Medulla oblongata (tissue), 1 donor: Measurements from ENCODE around the gene PSMD14.

Experiments used
- DNase-seq: peaks from one replicate; pipeline ENCODE4 v3.0.0-alpha.2; 2015; ENCODE audit errors: extremely low spot score

PSMD14 gene

DNA sequence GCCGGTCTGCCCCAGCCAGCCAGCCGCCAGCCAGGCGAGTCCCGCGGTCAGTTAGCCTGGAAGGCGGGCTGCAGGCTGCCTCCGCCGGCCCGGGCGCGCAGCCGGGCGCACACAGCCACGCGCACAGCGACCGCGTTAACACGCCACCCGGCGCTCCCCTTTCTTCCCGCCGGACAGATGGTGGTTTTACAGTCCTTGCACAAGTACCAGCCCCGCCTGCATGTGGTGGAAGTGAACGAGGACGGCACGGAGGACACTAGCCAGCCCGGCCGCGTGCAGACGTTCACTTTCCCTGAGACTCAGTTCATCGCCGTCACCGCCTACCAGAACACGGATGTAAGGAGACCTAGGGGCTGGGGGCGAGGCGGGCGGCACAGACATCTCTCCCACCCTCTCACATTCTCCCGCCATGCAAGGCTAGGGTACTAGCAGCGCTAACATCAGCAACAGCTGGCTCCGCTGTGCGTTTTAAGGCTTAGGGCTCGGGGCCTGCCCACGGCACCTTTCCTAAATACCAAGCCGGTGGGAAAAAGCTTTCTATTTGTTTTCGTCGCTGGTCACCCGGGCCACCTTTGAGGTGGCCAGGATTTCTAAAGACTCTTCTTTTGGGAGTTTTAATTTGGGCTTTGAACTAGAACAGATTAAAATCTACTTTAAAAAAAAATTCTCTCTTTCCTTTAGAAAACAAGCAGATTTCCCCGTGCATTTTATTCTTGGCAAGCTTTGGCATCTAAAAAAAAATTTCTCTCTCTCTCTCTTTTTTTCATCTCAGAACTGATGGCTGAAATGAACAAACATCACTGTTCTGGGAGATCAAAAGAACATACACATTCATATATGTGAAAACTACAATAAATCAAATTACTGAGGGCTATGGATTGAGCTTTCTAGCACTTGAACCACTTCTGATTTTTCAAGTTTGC is 110.8 kb downstream of the PSMD14 start:
- DNase-seq, result no peak

DNA sequence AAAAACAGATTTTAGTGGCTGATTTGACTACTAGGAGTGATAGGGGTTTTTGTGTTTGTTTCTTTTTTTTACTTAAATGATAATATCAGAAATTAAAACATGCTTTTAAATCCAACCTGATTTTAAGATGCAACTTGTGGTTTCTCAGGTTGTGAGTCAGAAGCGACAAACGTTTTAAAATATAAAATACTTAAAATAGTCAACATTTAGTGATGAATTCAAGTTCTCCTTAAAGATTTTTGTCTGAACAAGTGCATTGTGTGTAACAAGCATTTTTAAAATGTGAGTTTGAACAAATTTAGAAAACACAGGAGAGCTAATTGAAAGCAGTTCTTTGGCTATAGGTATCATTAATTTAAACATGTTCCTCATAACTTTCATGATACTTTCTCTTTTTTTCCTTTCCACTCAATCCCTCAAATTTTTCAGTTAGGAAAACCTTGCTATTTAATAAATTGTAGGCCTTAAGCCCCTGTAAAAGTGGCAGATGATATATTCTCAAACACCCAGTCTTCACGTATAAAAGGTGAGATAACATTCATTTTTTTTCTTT is 111.5 kb downstream of the PSMD14 start:
- no peak for DNase-seq

DNA sequence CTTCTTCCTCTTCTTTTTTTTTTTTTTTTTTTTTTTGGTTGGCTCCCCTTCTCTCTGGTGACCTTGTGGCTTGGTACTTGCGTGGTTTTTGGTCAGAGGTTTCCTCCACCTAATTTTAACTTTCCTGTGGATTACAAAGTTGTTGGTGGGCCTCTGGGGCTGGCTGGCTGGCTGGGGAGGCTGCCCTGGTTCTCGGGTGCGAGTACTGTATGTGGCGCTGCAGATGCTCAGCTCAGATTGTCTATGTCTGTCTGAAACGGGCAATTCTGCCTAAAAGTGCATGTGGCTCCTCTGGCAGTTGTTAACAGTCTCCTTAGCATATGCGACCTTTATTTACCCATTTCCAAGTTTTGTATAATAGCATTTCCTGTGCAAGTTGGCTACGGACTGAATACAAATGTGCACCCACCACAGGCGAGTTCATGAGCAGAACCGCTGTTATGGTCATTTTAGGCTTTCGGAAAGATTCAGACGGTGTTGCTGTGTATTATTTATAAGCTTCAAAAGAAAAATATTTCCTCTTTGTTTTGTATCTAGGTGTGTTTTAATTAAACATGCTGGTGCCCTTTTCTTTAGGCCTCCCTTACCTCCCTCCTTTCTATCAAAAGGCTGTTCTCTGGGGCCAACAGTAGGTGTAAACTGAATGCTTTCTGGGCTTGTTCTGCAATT is 112.3 kb downstream of the PSMD14 start:
- no peak for DNase-seq

DNA sequence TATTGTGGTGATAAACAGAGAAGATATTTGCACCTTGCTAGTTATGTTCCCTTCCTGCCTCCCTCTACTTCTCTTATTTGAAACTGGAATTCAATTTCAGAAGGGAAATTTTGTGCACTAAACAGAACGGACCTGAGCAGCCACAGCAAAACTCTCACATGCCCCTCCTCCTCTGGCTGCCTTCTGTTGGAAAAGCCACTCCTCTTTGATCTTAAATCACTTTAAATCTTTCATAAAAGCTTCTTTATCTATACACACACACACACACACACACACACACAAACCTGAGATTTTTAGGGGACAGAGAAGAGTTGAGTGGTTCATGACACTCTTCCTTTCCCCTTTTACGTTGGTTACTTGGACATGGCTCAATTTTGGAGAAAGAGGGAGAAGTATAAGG is 113.5 kb downstream of the PSMD14 start:
- no peak for DNase-seq

DNA sequence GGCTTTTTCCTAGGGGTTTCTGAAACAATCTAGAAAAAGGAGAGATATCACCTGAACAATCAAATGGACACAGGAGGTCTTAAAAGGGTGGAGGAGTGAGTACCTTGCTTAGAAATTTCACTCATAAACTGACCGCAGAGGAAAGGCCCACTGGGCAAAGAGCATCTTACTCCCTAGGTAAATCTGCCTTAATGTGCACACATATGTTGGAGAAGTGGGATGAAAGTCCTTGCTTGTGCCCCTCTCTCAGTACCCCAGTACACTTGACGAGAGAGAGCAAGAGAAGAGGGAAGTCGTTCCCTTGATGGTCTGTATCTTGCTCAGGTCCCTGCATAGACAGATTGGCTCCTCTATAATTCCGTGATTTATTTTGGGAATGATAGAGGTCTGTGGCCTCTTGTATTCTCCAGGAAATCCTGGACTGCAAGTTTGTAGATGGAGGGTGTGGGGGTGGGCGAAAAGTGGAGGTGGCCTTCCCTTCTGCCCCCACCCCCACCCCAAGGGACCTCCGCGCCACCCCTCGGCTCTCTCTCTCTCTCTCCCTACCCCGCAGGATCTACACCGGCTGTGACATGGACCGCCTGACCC is 114.7 kb downstream of the PSMD14 start:
- DNase-seq, result no peak

DNA sequence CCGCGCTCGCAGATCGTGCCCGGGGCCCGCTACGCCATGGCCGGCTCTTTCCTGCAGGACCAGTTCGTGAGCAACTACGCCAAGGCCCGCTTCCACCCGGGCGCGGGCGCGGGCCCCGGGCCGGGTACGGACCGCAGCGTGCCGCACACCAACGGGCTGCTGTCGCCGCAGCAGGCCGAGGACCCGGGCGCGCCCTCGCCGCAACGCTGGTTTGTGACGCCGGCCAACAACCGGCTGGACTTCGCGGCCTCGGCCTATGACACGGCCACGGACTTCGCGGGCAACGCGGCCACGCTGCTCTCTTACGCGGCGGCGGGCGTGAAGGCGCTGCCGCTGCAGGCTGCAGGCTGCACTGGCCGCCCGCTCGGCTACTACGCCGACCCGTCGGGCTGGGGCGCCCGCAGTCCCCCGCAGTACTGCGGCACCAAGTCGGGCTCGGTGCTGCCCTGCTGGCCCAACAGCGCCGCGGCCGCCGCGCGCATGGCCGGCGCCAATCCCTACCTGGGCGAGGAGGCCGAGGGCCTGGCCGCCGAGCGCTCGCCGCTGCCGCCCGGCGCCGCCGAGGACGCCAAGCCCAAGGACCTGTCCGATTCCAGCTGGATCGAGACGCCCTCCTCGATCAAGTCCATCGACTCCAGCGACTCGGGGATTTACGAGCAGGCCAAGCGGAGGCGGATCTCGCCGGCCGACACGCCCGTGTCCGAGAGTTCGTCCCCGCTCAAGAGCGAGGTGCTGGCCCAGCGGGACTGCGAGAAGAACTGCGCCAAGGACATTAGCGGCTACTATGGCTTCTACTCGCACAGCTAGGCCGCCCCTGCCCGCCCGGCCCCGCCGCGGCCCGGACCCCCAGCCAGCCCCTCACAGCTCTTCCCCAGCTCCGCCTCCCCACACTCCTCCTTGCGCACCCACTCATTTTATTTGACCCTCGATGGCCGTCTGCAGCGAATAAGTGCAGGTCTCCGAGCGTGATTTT is 115.5 kb downstream of the PSMD14 start:
- DNase-seq, result no peak

DNA sequence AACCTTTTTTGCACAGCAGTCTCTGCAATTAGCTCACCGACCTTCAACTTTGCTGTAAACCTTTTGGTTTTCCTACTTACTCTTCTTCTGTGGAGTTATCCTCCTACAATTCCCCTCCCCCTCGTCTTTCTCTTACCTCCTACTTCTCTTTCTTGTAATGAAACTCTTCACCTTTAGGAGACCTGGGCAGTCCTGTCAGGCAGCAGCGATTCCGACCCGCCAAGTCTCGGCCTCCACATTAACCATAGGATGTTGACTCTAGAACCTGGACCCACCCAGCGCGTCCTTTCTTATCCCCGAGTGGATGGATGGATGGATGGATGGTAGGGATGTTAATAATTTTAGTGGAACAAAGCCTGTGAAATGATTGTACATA is 116.2 kb downstream of the PSMD14 start:
- no peak for DNase-seq

DNA sequence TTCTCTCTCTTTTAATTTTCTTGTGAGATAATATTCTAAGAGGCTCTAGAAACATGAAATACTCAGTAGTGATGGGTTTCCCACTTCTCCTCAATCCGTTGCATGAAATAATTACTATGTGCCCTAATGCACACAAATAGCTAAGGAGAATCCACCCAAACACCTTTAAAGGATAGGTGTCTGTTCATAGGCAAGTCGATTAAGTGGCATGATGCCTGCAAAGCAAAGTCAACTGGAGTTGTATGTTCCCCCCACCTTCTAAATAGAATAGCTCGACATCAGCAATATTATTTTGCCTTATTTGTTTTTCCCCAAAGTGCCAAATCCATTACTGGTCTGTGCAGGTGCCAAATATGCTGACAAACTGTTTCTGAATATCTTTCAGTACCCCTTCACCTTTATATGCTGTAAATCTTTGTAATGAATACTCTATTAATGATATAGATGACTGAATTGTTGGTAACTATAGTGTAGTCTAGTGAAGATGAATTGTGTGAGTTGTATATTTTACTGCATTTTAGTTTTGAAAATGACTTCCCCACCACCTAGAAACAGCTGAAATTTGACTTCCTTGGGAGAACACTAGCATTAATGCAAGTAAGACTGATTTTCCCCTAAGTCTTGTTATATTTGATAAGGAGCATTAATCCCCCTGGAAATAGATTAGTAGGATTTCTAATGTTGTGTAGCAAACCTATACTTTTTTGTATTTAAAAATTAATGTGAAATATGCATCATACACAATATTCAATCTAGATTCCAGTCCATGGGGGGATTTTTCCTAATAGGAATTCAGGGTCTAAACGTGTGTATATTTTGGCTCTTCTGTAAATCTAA is 116.9 kb downstream of the PSMD14 start:
- no peak for DNase-seq

DNA sequence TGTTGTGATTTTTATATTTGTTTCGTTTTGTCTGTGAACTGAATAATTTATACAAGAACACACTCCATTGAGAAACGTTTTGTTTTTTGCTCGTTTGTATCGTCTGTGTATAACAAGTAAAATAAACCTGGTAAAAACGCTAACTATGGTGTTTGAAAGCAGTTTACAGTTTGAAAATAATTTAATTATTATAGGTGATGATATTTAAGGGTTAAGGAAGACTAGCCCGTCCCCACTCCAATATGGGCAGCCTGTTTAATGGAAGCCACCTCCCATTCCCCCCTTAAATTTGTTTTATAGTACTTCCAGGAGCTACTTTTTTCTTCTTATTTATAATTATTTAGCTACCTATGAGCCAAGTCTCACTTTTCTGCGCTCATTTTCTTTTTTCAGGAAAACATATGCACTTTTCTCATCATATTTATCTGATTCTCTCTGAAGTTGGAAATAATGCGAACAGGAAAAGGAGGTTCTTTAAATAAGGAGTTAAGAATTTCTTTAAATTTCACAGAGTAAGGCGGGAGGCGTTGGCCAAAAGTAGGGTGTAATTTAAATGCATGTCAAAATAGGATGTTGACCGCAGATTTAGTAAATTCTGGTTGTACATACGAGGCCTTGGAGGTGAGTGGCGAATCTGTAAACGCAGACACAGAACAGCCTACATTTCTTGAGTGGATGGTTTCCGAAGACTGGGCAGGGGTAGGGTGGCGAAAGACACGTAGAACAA is 117.7 kb downstream of the PSMD14 start:
- no peak for DNase-seq

DNA sequence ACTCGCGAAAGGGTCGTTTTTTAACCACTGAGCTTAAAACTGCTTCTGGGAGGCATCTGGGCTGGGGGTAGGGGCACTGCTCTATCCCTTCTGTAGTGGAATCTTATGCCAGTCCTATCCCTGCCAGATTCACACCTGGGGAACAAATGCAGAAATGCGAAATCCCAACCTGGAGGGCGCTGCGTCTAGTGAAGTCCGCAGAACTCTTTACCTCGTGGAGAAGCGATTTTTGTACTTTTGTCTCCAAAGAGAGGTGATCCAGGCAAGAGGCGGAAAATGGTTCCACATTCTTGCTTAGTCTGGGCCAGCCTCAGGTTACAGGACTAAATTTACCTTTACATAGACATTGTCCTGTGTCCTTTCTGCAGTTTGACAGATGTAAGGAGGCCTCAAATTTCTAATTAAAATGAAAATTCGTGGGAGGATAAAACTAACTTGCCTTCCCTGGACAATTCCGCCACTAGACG is 118.3 kb downstream of the PSMD14 start:
- DNase-seq, result no peak

DNA sequence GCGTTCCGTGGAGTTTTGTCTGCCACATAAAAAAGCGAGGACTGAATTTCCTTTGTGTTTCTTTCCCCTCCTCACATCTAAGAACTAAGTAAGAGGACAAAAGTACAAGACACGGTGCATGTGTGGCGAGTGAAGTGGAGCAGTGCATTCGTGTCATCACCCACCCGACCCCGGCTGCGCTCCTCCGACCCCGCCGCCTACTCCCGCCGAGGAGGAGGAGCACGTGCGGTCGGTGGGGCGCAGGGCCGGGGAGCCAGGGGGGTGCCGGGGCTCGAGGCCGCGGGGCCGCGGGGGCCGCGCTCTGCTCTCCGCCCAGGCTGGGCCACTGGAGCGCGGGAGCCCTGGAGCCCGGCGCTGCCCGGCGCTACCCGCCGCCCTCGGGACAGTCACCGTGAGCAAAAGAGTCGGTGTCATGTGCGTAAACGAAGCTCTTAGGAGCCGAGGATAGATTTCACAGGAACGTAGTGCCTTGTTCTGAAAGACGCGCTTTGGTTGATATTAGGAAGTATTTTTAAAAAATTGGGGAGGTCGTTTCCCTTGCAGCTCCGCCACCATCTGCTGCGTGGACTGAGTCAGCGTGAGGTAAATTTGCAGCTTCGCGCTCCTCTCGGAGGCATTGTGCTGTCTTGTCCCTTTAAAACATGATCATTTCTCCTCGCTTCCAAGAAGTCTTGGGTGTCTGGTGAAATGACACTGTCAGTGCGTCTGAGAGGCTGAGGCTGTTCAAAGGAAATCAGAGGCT is 118.9 kb downstream of the PSMD14 start:
- DNase-seq, result no peak

DNA sequence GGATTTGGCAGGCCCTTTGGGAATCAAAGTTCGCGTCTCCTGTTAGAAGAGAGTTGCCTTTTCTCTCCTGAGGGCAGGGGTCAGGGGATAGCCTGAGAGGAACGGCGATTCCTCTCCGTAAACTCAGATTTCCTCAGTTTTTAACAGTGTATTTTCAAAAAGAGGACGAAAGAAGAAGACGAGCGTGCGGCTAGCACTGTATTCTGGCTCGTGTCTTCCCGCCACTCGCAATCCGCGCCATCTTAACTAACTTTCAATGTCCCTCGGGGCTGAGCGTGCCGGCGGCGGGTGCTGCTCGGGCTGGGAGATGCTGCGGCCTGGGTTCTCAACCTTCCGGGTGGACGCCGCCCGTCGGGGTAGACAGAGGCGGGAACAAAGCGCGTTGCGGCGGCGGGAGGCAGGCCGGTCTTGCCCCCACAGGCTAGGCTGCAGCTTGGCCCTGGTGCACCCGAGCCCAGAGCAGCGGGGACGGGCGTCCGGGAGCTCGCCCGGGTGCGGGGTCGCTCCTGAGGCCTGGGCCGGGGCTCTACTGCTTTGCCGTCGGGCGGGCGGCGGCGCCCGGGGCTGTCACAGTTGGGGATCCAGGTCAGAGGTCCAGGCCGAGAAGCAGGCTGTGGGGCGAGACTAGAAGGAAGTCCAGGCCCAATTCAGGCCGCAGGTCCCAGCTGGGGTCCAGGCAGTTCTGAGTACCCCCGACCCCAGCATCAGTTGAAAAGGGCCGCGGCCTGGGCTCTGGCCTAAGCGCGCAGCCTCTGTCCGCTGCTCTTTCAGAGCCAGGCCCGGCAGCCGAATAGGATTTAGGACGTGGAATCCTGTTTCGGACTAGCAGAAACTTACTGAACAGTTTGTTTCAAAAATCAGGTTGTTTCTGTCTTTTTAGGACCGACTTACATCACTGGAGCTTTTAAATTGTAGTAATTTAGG is 119.7 kb downstream of the PSMD14 start:
- no peak for DNase-seq

DNA sequence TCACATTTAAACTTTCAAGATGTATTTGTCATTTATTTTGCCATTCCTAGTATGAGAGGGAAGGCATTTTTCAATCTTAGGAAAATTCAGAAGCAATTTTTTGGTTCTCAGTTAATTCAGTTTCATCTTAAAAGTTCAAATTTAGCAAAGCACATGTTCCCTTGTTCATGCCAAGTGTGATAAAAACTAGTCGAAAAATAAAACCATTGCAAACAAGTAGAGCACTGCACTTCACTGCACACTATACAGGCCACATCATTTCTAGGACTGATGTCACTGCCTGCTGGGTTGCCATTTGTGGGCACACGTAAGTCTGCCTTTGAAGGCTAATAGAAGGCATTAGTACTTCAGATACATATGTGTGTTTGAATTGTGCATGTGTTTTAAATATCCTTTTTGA is 122.2 kb downstream of the PSMD14 start:
- DNase-seq, result no peak

DNA sequence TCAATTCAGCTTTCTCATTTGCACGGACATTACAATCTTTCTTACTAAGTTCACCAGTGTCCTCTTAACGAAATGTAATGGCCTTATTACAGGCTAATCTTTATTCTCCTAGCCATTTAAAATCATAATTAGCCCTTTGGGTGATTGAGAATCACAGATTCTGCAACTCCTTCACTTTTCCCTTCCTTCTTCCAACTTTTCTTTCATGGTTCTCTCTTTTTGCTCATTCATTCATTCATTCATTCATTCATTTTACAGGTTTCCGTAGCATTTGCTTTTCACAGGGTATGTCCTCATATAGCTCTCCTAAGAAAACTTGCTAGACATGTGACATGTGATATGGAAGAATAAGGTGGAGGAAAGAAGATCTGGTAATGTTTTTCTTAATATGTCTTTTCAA is 123.9 kb downstream of the PSMD14 start:
- no peak for DNase-seq

DNA sequence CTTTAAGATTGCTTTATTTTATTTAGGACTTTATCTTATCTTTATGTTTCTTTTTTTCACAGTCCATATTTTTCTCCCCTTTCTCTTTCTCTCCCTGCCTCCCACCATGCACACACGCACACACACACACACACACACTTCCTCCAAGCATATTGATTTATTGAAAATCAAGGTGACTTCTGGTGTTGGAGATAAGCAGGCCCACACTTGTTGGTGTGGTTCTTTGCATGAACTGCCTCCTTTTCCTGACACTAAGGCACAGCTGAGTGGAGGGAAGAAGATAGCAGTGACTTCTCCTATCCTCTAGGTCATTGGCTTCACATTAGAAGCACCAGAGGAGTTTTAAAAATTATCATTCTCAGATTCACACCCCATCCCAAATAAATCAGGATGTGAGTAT is 125.9 kb downstream of the PSMD14 start:
- no peak for DNase-seq

DNA sequence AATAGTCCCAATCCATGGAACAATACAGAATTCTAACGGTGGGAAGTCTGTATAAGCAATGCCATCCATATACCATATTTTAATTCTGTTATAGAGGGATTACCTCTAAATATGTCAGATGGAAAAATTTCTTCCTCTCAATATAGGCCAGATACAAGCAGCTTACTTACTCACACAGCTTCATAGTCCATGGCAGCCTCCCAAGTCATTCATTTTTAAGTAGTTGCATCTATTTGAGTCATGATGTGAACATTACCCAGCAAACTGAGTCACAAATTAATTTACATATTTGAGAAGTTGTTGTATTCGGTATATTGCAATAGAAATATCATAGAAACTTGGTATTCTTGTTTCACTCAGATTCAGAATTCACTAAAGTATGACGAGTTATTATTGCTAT is 128.2 kb downstream of the PSMD14 start:
- DNase-seq, result no peak

DNA sequence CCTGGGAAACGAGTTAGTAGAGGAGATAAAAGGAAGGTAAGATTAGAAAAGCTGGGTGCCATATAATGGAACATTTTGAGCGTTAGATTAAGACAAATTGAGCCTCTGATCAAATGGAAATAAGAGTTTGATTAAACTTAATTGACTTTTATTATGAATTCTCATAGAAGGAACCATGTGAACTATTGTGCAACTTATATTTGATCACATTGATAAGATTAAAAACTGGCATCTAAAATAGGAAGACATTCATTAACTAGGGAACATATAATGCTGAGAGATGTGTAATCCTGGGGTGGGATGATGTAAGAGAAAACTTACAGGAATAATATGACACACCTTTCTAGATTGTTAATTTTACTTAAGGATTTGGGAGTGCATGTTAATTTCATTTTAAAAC is 130.4 kb downstream of the PSMD14 start:
- no peak for DNase-seq

DNA sequence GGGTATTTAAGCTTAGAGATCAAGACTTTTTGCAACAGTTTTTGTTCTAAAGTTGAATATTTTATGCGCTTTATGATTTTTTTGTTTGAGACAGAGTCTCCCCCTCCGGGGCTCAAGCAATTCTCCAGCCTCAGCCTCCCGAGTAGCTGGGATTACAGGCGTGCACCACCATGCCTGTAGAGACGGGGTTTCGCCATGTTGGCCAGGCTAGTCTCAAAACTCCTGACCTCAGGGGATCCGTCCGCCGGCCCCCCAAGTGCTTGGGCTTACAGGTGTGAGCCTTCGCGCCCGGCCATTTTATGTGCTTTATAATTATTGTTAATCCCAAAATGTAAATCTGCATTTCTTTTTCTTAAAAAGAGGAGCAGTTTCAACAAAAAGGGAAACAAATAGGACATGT is 136.9 kb downstream of the PSMD14 start:
- no peak for DNase-seq
